Upper lobe of left lung (tissue), 6 donors: ENCODE results near the gene IQCN. TPM values are rescaled to one million over a fixed set of nuclear protein-coding genes. Genes with fewer than 3 reads are reported as not detected.

ENCODE experiments used
- ATAC-seq, 2 donors: fragments of 200-7000 bp; cut with Tn5 transposase; one replicate each; pipeline ENCODE4 v1.9.1; 2022; ENCODE audit warnings: mild to moderate bottlenecking in 2 of 2, moderate library complexity in 2 of 2; ENCODE audit not compliant: low FRiP score in 2 of 2
- DNase-seq, 2 donors: peaks; one replicate each; pipeline ENCODE4 v3.0.0-alpha.2; 2019 to 2020
- H3K27ac ChIP-seq, 4 donors: fragments of 200-600 bp; sonication (generic); one replicate each; pipeline ENCODE4 v1.5.1; 2016 to 2019
- H3K27me3 ChIP-seq, 4 donors: fragments of 200-600 bp; sonication (generic); one replicate each; pipeline ENCODE4 v1.5.1; 2017 to 2019
- H3K36me3 ChIP-seq, 4 donors: fragments of 200-600 bp; sonication (generic); one replicate each; pipeline ENCODE4 v1.5.1; 2016 to 2019
- H3K4me1 ChIP-seq, 4 donors: fragments of 200-600 bp; sonication (generic); one replicate each; pipeline ENCODE4 v1.5.1; 2018 to 2019
- H3K4me3 ChIP-seq, 4 donors: fragments of 200-600 bp; sonication (generic); one replicate each; pipeline ENCODE4 v1.5.1; 2017 to 2019; ENCODE audit warnings: mild to moderate bottlenecking in 2 of 4, moderate library complexity in 1 of 4
- H3K9me3 ChIP-seq, 4 donors: fragments of 200-600 bp; sonication (generic); one replicate each; pipeline ENCODE4 v1.5.1; 2018 to 2019
- CTCF ChIP-seq, 6 experiments: fragments of 450-650 bp in 4 of 6; fragments of 200-600 bp in 2 of 6; sonication (generic) in 2 of 6; IDR thresholded peaks; one replicate each; pipeline ENCODE4 v1.5.1; 2016 to 2019; ENCODE audit warnings: antibody characterized with exemption in 6 of 6
- EP300 ChIP-seq, 4 donors: sonication (generic); formaldehyde crosslinking; IDR thresholded peaks; one replicate each; pipeline ENCODE4 v1.5.1; 2017; ENCODE audit warnings: antibody characterized with exemption in 4 of 4, control low read depth in 2 of 4
- POLR2A ChIP-seq, 4 donors: fragments of 450-650 bp; IDR thresholded peaks; one replicate each; pipeline ENCODE4 v1.5.1; 2016 to 2017; ENCODE audit warnings: antibody characterized with exemption in 4 of 4, mild to moderate bottlenecking in 2 of 4
- POLR2AphosphoS5 ChIP-seq, 2 donors: sonication (generic); formaldehyde crosslinking; IDR thresholded peaks; one replicate each; pipeline ENCODE4 v1.5.1; 2017; ENCODE audit warnings: antibody characterized with exemption in 2 of 2
- WGBS, 2 donors: methylation state at CpG; one replicate each; pipeline ENCODE4 v1.1.5; 2017 to 2018; 5-methylcytosine and 5-hydroxymethylcytosine counted together
- total RNA-seq, 6 donors: library from RNA; depleted of rRNA in 4 of 6; stranded (reverse); fragments of >200 nt in 4 of 6; gene quantifications; one replicate each; pipeline versions ENCODE4 v1.1.0 to v1.2.1, GENCODE V29; 2016 to 2021
- donor health status: DM: no; HTN: no; CAD: no; lungs with moderate emphysema.
- donor health status: DM: no; HTN: yes; CAD: no; lungs with severe emphysema.

The IQCN gene
- total RNA-seq, 6 donors from 2014 or later: 6.3 to 58.7 (median 11.7) TPM

GRCh38 chr19:18320865-18321733 lies 46.8 kb upstream of the IQCN start:
- peaks cover 60 to 66% (median 64%) of the 10 kb centered on the region in 4 donors for H3K4me1 ChIP-seq
- no peaks in the 10 kb centered on the region for H3K36me3 ChIP-seq
- whole genome bisulfite sequencing, 2 donors: 47 to 60% methylated on average over 14 of the region's 14 CpGs
- H3K4me3 ChIP-seq: peak overlapping the region in 1 of 4 donors; percentile 64
- ATAC-seq: no peak
- peak overlapping the region; percentile 87 to 93 (median 88) for H3K27ac ChIP-seq
- peak in 1 of 2 donors; percentile 72 for DNase-seq
- TF ChIP-seq POLR2A (IDR thresholded peaks at IDR 0.05) (peak in 1 of 4 donors; percentile 38), EP300 (IDR thresholded peaks at IDR 0.05) (no peak), CTCF (IDR thresholded peaks at IDR 0.05) (no peak), POLR2AphosphoS5 (IDR thresholded peaks at IDR 0.05) (peak; percentile 73 to 78)
- no peaks in the 10 kb centered on the region for H3K27me3 ChIP-seq
- H3K9me3 ChIP-seq: no peaks in the 10 kb centered on the region

GRCh38 chr19:18319591-18320135 lies 45.4 kb upstream of the IQCN start:
- WGBS, 2 donors: 46 to 67% methylated on average over 7 of the region's 7 CpGs
- Histone ChIP-seq H3K4me1 (peaks cover 60 to 66% (median 64%) of the 10 kb centered on the region in 4 donors), H3K9me3 (no peaks in the 10 kb centered on the region), H3K27ac (peak overlapping the region; percentile 87 to 93 (median 88)), H3K36me3 (peaks cover 0 to 8% (median 0%) of the 10 kb centered on the region in 4 donors), H3K27me3 (no peaks in the 10 kb centered on the region), H3K4me3 (no peak overlapping the region)
- ATAC-seq (no peak), DNase-seq (peak in 1 of 2 donors; percentile 53)
- TF ChIP-seq CTCF (IDR thresholded peaks at IDR 0.05) (no peak), POLR2A (IDR thresholded peaks at IDR 0.05) (peak in 1 of 4 donors; percentile 15)

GRCh38 chr19:18317961-18318800 lies 43.9 kb upstream of the IQCN start:
- TF ChIP-seq EP300 (IDR thresholded peaks at IDR 0.05): peak in 2 of 4 donors; percentile 56 to 85
- no peak for TF ChIP-seq CTCF (IDR thresholded peaks at IDR 0.05)
- TF ChIP-seq POLR2A (IDR thresholded peaks at IDR 0.05): peak in 1 of 4 donors; percentile 26
- peak; percentile 78 to 82 for TF ChIP-seq POLR2AphosphoS5 (IDR thresholded peaks at IDR 0.05)
- peak in 1 of 2 donors; percentile 11 for ATAC-seq
- Histone ChIP-seq H3K36me3 (peaks cover 0 to 20% (median 5%) of the 10 kb centered on the region in 4 donors), H3K27ac (peak overlapping the region; percentile 87 to 93 (median 88)), H3K9me3 (no peaks in the 10 kb centered on the region), H3K27me3 (no peaks in the 10 kb centered on the region), H3K4me1 (peaks cover 53 to 57% (median 55%) of the 10 kb centered on the region in 4 donors), H3K4me3 (peak overlapping the region in 1 of 4 donors; percentile 12)
- WGBS, 2 donors: 36 to 44% methylated on average over 9 to 18 of the region's 18 CpGs
- peak; percentile 69 to 72 for DNase-seq

- ATAC-seq (no peak), DNase-seq (no peak)
- TF ChIP-seq POLR2A (IDR thresholded peaks at IDR 0.05) (no peak), CTCF (IDR thresholded peaks at IDR 0.05) (no peak), EP300 (IDR thresholded peaks at IDR 0.05) (no peak), POLR2AphosphoS5 (IDR thresholded peaks at IDR 0.05) (no peak)
- Histone ChIP-seq H3K36me3 (peaks cover 0 to 63% (median 36%) of the 10 kb centered on the region in 4 donors), H3K4me3 (no peak overlapping the region), H3K9me3 (no peaks in the 10 kb centered on the region), H3K4me1 (peaks cover 11 to 17% (median 13%) of the 10 kb centered on the region in 4 donors), H3K27ac (peak overlapping the region in 1 of 4 donors; percentile 0), H3K27me3 (no peaks in the 10 kb centered on the region)
- 90 to 100% methylated on average over 3 of the region's 3 CpGs for WGBS, 2 donors
These were observed 39.1 kb upstream of the IQCN start for GRCh38 chr19:18313398-18313797.
